GM21447 (cell line): ENCODE results near the gene AP1S3.
"Not testable (repeated sequence)": the region's sequence is repeated elsewhere in the genome, so short reads cannot be mapped to it uniquely, and the experiment has no call there.

Source experiments
- ATAC-seq: cut with Tn5 transposase; IDR thresholded peaks from one replicate; pipeline ENCODE4 v1.9.1; 2021; ENCODE audit not compliant: unreplicated experiment

The AP1S3 gene

DNA sequence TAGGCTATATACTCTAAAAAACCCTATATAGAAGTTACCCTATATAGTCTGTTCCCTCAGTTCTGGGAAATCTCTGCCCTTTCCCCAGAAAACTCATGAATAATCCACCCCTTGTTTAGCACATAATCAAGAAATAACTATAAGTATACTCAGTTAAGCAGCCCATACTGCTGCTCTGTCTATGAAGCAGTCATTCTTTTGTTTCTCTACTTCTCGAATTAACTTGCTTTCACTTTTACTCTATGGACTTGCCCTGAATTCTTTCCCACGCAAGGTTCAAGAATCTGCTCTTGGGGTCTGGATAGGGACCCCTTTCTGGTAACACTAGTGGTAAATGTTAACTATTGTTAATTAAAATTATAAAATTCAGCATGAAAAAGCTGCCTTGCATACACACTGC, 17.4 kb upstream of the AP1S3 start:
- peak; percentile 59 for ATAC-seq

GRCh38 chr2:223853425-223853837, 16.0 kb upstream of the AP1S3 start:
- ATAC-seq = no peak

GRCh38 chr2:223852281-223852795, 15.0 kb upstream of the AP1S3 start:
- no peak for ATAC-seq

- no peak for ATAC-seq
Measured at GRCh38 chr2:223847410-223847809, 10.0 kb upstream of the AP1S3 start.

DNA sequence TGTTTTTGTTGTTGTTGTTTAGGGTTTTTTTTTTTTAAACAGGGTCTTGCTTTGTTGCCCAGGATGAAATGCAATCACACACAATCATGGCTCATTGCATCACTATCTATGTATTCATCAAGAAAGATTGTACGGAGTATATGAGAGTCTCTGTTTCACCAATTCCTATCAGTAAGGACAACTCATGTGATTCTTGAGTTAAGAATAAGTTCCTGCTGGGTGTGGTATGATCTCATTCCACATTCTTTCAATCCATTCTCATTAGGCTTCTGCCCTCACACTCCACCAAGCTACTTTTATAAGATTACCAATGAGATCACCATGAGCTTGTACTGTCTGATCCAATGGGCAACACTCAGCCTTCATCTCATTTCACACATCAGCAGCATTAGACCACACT, 9.1 kb upstream of the AP1S3 start:
- no peak for ATAC-seq

DNA sequence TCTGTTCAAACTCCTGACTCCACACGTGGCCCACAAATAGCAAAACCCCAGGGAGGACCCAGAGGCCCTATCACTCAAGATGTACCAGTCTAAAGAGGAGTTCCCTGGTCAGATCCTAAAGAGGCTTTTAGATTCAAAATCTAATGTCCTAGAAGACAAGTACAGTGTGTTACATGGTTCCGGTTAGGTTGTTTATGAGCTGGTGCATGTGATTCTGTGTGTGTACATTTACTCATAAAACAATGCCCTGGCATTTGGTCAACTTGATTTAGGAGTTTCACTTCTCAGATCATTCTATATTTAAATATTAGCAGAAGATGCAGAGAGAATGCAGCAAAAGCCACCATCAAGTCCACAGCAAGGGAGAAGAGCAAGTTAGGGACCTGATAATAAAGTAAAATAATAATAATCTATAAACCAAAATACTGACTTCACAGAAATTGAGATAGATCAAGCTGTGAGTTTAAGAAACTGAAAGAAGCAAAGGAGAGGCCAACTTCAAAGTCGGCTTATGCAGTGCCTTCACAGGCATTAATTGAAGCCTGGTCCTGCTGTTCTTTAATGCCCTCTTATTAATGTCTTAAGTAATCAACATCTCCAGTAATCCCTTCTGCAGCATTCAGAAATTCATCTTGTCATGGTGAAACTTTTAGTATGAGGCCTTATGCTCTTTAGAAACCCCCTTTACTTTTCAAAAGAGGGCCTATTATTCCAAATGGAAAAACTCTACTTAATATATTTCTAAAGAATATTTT, 4.2 kb upstream of the AP1S3 start:
- no peak for ATAC-seq

DNA sequence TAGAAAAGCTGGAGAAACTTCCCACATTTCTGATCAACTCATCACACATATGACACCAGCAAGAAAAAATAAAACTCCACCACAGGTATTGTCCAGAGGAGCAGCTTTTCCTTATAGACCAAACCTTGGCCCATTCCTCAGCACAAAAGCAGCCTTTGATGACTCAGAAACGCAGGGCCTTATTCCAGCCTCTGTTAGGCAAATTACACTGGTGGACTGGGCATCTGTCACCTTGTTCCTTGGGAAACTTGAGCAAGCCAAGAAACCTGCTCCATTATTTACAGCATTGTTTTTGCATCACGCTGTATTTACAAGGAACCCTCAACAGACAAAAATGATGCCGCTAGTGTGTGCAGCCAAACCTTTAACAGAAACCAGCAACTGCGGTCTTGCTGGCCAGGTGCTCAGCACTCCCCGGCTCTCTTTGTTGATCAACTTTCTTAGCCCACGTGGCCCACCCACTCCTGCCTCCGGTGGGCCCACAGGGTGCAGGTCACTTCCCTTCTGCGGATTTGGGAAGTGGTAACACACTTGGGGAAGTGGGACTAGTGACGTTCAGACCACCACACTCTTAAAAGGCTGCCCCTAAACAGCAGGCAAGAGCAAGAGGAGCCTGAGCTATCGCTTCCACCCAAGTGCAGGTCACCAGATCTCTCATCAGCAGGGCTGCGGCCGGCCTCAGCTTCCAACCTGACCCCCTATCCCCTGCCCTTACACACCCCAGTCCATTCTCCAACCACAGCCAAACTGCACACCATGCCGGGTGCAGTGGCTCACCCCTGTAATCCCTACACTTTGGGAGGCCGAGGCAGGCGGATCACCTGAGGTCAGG, 1.5 kb downstream of the AP1S3 start:
- peak; percentile 68 for ATAC-seq

DNA sequence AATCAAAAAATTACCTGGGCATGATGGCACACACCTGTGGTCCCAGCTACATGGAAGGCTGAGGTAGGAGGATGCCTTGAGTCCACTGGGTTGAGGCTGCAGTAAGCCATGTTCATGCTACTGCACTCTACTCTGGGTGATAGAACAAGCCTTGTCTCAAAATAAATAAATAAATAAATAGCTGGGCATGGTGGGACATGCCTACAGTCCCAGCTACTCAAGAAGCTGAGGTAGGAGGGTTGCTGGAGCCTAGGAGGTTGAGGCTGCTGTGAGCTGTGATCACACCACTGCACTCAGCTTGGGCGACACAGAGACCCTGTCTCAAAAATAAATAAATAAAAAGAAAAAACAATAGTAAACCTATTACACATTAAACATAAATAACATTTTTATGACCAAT, 3.0 kb downstream of the AP1S3 start:
- no peak for ATAC-seq

DNA sequence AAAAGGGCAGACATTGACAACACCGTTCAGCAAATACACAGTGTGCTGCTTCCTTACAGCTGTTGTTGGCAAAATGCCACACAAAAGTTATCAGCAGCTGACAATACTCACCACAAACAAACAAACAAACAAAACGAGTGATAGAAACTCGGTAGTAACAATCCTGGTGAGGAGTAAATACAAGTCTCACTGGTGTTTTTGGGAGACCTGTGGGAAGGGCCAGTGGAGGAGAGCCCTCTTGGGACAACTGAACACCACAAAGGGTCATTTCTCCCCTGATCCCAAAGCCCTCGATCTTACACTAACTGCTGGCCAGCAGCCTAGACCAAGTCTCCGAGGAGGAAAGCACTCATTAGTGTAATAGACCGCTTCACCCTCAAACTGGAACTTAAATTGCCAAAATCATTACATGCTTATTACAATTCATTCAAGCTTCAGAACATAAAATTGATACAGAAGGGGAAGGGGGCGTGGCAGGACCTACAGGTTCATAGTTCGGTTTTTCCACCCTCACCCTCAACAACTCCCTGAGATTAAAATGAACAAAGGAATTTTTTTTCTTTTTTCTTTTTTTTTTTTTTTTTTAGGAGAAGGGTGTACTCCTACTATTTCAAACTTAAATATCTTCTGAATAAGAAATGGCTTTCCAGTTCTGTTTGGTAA, 5.0 kb downstream of the AP1S3 start:
- ATAC-seq = no peak

DNA sequence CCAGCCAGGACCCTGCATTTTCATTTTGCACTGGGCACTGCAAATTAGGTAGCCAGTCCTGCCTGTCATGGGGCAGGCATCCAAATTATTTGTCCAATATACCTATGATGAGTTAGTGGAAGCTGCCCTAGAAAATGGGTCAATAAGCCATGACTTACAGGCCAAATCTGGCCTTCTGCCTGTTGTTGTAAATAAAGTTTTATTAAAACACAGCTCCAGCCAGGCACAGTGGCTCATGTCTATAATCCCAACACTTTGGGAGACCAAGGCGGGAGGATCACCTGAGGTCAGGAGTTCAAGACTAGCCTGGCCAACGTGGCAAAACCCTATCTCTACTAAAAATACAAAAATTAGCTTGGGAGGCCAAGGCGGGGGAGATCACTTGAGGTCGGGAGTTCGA, 8.3 kb downstream of the AP1S3 start:
- no peak for ATAC-seq

DNA sequence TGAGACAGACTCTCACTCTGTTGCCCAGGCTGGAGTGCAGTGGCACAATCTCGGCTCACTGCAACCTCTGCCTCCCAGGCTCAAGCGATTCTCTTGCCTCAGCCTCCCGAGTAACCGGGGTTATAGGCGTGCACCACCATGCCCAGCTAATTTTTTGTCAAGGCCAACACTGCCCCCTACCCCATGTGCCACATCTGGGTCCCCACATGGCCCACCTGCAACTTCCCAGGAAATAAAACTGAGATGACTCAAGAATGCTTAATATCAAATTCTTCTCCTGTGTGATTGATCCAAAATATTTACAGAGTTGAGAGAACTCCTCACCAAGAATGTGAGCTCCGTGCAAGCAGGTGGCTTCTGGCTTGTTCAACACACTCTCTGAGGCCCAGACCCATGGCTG, 9.1 kb downstream of the AP1S3 start:
- ATAC-seq = no peak

DNA sequence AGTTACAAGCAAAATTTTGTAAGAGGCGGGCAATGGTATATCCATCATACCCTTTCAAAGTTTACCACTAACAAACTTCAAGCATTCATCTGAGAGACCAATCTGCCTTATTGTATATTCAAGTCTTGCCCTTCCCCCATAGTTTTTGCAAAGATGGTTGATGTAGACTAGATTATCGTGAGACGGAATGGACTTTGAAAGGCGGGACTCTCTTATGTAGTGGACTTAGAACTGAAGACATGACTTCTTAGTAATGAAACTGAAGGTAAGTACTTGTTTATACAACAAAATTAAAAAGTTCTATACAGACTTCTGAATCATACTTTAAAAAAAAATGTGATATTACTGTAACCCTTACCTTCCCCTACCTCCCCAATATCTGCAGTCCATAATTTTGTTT, 10.4 kb downstream of the AP1S3 start:
- ATAC-seq = no peak

DNA sequence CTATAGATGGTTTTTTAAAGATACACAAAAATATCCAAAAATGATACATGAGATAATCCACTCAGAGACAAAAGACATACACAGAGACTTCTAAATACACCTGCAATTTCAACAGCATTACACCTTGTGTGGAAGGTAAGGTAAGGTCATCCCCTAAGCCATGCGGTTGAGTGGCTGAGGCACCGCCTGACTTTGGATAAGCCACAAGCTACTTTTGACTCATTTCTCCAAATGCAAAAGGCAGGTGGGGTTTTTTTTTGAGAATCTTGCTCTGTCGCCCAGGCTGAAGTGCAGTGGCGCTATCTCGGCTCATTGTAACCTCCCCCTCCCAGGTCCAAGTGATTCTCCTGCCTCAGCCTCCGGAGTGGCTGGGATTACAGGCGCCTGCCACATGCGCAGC, 13.1 kb downstream of the AP1S3 start:
- no peak for ATAC-seq

GRCh38 chr2:223822818-223823217, 14.6 kb downstream of the AP1S3 start:
- peak; percentile 46 for ATAC-seq

DNA sequence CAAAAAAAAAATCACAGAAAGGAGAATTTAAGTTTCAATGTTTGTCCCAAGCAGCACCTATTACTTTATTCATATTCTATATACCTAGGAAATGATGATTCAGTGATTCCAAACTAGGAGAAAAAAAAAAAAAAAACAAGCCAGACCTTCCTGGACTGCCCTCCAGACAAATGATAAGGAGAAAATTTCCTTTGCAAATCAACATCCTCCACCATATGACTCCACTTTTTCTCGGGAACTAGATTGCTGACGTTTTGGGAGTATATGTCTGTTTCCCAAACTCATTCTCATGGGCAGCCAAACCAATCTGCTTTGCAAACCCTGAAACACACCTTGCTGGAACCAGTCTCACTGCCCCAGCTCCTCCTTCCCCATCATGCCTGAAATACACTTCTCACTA, 16.8 kb downstream of the AP1S3 start:
- no peak for ATAC-seq

- no peak for ATAC-seq
Measured at GRCh38 chr2:223819891-223820290, 17.5 kb downstream of the AP1S3 start.

- ATAC-seq = no peak
Measured at GRCh38 chr2:223815884-223816570, 21.4 kb downstream of the AP1S3 start.

- ATAC-seq = no peak
Measured at GRCh38 chr2:223815186-223815883, 22.0 kb downstream of the AP1S3 start.

GRCh38 chr2:223814764-223815163, 22.6 kb downstream of the AP1S3 start:
- not testable (repeated sequence) for ATAC-seq

DNA sequence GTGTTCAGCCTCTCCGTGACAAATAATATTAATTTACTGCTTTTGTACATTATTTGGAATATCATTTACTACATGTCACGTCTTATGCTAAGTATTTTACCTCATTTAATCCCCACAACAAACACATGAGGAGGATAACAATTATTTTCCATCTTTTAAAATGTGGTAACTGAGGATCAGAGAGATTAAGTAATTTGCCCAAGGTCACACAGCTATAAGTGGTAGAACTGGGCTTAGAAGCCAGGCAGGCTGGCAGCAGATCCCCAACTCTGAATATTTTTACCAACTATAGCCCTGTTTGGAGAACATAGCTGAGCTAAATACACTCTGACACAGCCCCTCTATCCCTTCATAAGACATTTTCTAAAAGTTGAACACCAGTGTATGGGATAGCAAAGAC, 24.1 kb downstream of the AP1S3 start:
- no peak for ATAC-seq
